Peyer's patch (tissue), 4 donors: ENCODE data around the gene PINLYP.

Source experiments
- CTCF ChIP-seq, 6 experiments: fragments of 450-650 bp in 4 of 6; fragments of 200-600 bp in 2 of 6; sonication (generic) in 1 of 6; IDR thresholded peaks; one replicate each; pipeline ENCODE4 v1.5.1; 2017 to 2019; ENCODE audit warnings: antibody characterized with exemption in 6 of 6, mild to moderate bottlenecking in 3 of 6, moderate library complexity in 1 of 6
- POLR2A ChIP-seq, 2 donors: fragments of 450-650 bp; IDR thresholded peaks; one replicate each; pipeline ENCODE4 v1.5.1; 2017; ENCODE audit warnings: antibody characterized with exemption in 2 of 2, mild to moderate bottlenecking in 2 of 2, moderate library complexity in 2 of 2

DNA sequence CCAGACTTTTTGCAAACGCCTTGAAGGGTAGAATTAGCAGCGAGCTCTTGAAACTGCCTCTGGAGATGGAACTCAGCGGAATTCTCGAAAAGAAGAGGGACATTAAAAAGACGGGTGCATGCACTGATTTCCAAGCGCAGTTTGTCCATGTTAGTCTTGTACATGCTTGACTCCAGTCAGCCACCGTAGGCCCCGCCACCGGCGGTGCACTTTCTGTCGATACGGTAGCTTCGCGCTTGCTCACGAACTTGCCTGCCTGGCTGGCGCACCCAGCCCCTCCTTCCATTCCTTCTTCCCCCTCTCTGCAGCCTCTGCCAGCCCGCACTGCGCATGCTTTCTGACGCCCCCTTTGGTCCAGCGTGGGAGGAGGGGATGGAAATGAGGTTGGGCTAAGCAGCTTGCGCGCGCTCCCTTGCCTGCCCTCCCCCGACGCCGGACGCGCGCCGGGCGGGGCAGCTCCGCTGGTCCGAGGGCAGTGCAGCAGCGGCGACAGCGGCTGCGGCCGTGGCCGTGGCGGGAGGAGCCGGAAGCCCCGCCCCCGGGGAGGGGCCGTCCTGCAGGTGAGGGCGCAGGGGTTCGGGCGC, 42.5 kb upstream of the PINLYP start, which contains the start of gene ZNF575:
- peak in 1 of 6 experiments; percentile 6 for TF ChIP-seq CTCF (IDR thresholded peaks at IDR 0.05)
- TF ChIP-seq POLR2A (IDR thresholded peaks at IDR 0.05): no peak
